OCI-LY1 (cell line): ENCODE data around the gene C22orf39.

Experiments used
- H2AFZ ChIP-seq: fragments of 200-600 bp; sonication (generic), shearing (Covaris generic); 2 replicates; pipeline ENCODE4 v1.6.0; 2014; ENCODE audit warnings: antibody characterized with exemption, mild to moderate bottlenecking, low read length
- H3F3A ChIP-seq: fragments of 200-600 bp; sonication (generic), shearing (Covaris generic); 2 replicates; pipeline ENCODE4 v1.6.0; 2014; ENCODE audit warnings: mild to moderate bottlenecking, antibody characterized with exemption, low read length, moderate library complexity; ENCODE audit not compliant: insufficient read depth
- H3K27ac ChIP-seq: fragments of 200-600 bp; sonication (generic); 2 replicates; pipeline ENCODE4 v1.5.1; 2014; ENCODE audit warnings: low read length, mixed run types, mild to moderate bottlenecking, low read depth; ENCODE audit not compliant: poor library complexity, severe bottlenecking
- H3K27me3 ChIP-seq: fragments of 200-600 bp; sonication (generic); 2 replicates; pipeline ENCODE4 v1.6.0; 2014; ENCODE audit warnings: antibody characterized with exemption, mild to moderate bottlenecking, low read length, moderate library complexity; ENCODE audit not compliant: insufficient read depth
- H3K36me3 ChIP-seq: fragments of 200-600 bp; sonication (generic); 2 replicates; pipeline ENCODE4 v1.6.1; 2014; ENCODE audit warnings: mild to moderate bottlenecking, antibody characterized with exemption, low read length, moderate library complexity, mixed read lengths; ENCODE audit not compliant: insufficient read depth
- H3K4me1 ChIP-seq: fragments of 200-600 bp; sonication (generic); 2 replicates; pipeline ENCODE4 v1.5.1; 2014; ENCODE audit warnings: mild to moderate bottlenecking, low read length, moderate library complexity; ENCODE audit not compliant: insufficient read depth, severe bottlenecking
- H3K4me2 ChIP-seq: fragments of 200-600 bp; sonication (generic), shearing (Covaris generic); 2 replicates; pipeline ENCODE4 v1.6.1; 2014; ENCODE audit warnings: low read length
- H3K4me3 ChIP-seq: fragments of 200-600 bp; sonication (generic); 2 replicates; pipeline ENCODE4 v1.5.1; 2014; ENCODE audit warnings: low read length, low read depth, mild to moderate bottlenecking, mixed read lengths; ENCODE audit not compliant: poor library complexity, severe bottlenecking
- H3K79me2 ChIP-seq: fragments of 200-600 bp; shearing (Covaris generic); 2 replicates; pipeline ENCODE4 v1.6.1; 2016; ENCODE audit warnings: mixed run types, low read length, mixed read lengths; ENCODE audit not compliant: insufficient read depth
- H3K9ac ChIP-seq: fragments of 200-600 bp; sonication (generic), shearing (Covaris generic); 2 replicates; pipeline ENCODE4 v1.6.1; 2014; ENCODE audit warnings: mild to moderate bottlenecking, low read length, mixed read lengths
- H3K9me2 ChIP-seq: fragments of 200-600 bp; sonication (generic), shearing (Covaris generic); 2 replicates; pipeline ENCODE4 v1.6.1; 2014; ENCODE audit warnings: low read depth, mild to moderate bottlenecking, low read length, mixed read lengths
- H3K9me3 ChIP-seq: fragments of 200-600 bp; shearing (Covaris generic); 2 replicates; pipeline ENCODE4 v1.6.1; 2014; ENCODE audit warnings: low read length, mixed read lengths
- H4K20me1 ChIP-seq: fragments of 200-600 bp; sonication (generic), shearing (Covaris generic); 2 replicates; pipeline ENCODE4 v1.6.0; 2016; ENCODE audit warnings: mild to moderate bottlenecking, low read length; ENCODE audit not compliant: insufficient read depth
- EZH2 ChIP-seq: fragments of 200-600 bp; sonication (generic), shearing (Covaris generic); IDR thresholded peaks from 2 replicates; pipeline ENCODE4 v1.8.0; 2017; ENCODE audit warnings: borderline replicate concordance, mixed run types, mild to moderate bottlenecking, antibody characterized with exemption, low read length, moderate library complexity, mixed read lengths
- TF ChIP-seq, protein P1 (sequence below): fragments of 200-600 bp; sonication (generic), shearing (Covaris generic); IDR thresholded peaks from 2 replicates; pipeline ENCODE4 v1.5.1; 2017; ENCODE audit warnings: mild to moderate bottlenecking, antibody characterized with exemption, low read length, moderate library complexity, mixed read lengths

Gene C22orf39

DNA sequence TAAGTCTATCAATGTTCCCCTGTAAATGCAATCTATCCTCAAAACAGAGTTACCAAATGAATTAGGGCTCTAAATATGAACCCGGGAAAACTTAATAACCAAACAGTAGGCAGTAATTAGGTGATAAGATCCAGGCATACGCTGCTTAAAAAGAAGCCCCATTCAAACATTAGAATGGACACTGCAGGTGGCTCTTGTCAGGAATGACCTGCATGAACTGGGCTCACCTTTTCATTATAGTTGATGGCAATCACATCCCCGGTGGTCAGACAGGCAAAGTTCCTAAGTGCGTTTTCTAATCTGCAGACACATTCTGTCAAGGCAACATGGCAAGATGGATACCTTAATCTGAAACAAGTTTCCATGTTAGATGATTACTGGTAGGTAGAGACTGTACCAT is 17.5 kb upstream of the C22orf39 start:
- no peak overlapping the region for H3K4me3 ChIP-seq
- no peaks in the 10 kb centered on the region for H3F3A ChIP-seq
- no peaks in the 10 kb centered on the region for H4K20me1 ChIP-seq
- no peaks in the 10 kb centered on the region for H3K27me3 ChIP-seq
- H3K4me2 ChIP-seq = no peak overlapping the region
- peaks cover 98% of the 10 kb centered on the region for H3K36me3 ChIP-seq
- no peaks in the 10 kb centered on the region for H3K9me2 ChIP-seq
- no peak overlapping the region for H3K9ac ChIP-seq
- H3K79me2 ChIP-seq = no peaks in the 10 kb centered on the region
- H3K27ac ChIP-seq = no peak overlapping the region
- no peak overlapping the region for H2AFZ ChIP-seq
- H3K9me3 ChIP-seq = no peaks in the 10 kb centered on the region
- no peak for TF ChIP-seq EZH2
- H3K4me1 ChIP-seq = no peaks in the 10 kb centered on the region

DNA sequence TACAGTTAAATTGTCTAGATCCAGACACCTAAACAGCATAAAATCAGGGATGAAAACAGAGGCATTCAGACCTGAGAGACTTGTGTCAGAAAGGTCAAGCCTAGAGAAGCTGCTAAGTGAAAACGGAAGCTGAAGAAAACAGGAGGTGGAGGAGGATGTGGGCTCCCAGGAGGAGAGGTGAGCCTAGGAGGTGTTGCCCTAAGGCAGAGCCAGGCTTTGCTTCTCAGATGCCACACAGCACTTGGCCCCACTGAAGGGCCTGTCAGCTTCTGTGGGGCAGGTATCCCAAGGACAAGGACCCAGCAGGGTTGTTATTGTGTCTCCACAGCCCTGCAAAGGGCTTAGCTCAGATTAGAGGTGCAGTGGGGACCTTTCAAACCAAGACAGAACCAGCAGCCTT is 17.0 kb upstream of the C22orf39 start:
- H3K9me2 ChIP-seq = no peaks in the 10 kb centered on the region
- H3K36me3 ChIP-seq = peaks cover 96% of the 10 kb centered on the region
- no peaks in the 10 kb centered on the region for H3F3A ChIP-seq
- no peaks in the 10 kb centered on the region for H4K20me1 ChIP-seq
- no peaks in the 10 kb centered on the region for H3K79me2 ChIP-seq
- H3K4me3 ChIP-seq = no peak overlapping the region
- no peaks in the 10 kb centered on the region for H3K9me3 ChIP-seq
- no peaks in the 10 kb centered on the region for H3K4me1 ChIP-seq
- TF ChIP-seq, protein P1, sequence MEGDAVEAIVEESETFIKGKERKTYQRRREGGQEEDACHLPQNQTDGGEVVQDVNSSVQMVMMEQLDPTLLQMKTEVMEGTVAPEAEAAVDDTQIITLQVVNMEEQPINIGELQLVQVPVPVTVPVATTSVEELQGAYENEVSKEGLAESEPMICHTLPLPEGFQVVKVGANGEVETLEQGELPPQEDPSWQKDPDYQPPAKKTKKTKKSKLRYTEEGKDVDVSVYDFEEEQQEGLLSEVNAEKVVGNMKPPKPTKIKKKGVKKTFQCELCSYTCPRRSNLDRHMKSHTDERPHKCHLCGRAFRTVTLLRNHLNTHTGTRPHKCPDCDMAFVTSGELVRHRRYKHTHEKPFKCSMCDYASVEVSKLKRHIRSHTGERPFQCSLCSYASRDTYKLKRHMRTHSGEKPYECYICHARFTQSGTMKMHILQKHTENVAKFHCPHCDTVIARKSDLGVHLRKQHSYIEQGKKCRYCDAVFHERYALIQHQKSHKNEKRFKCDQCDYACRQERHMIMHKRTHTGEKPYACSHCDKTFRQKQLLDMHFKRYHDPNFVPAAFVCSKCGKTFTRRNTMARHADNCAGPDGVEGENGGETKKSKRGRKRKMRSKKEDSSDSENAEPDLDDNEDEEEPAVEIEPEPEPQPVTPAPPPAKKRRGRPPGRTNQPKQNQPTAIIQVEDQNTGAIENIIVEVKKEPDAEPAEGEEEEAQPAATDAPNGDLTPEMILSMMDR = no peak
- TF ChIP-seq EZH2 = no peak
- no peak overlapping the region for H3K9ac ChIP-seq
- H3K4me2 ChIP-seq = no peak overlapping the region
- no peak overlapping the region for H3K27ac ChIP-seq
- H3K27me3 ChIP-seq = no peaks in the 10 kb centered on the region
- no peak overlapping the region for H2AFZ ChIP-seq

DNA sequence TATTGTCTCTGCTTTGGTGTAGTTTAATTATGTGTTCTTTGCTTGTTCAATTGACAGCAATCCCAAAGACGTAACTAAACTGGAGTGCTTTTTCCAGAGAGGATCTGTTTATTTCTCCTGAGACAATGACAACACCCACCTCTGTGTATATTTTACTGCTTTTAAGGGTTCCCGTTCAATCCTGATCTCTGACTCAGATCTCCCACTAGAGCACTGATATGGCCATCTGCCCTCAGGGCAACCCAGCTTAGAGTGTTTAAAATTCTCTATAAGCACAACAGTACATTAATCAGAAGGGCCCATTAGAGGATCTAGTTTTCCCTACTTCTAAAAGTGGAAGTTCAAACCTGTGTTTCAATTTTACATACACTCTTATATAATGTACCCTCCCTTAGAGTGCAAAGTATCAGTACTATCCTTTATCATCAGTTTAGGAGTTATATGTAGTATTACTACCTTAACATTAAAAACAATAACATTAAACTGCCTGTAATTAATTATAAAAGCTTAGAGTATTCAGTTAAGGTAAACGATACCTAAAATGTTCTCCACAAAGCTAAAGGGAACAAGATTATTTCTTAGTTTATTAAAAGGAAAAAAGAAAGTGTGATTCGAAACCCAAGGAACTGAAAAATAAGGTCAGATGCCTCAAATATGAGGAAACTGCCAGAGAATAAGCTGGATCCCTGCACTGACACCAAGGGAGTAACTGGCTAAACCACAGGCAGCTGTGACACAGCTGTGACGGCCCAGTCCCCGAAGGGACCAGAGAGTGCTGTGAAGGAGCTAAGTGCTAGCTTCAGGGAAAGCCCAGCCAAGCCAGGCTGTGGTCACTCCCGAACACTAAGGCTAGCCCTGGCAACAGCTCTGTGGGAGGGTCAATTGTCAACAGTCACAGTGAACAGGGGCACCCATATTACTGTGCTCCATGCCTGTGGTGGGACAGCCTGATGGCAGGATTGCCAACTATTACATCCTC is 16.3 kb upstream of the C22orf39 start:
- TF ChIP-seq, protein P1 = no peak
- TF ChIP-seq EZH2 = no peak
- H2AFZ ChIP-seq = no peak overlapping the region
- H3F3A ChIP-seq = no peaks in the 10 kb centered on the region
- H4K20me1 ChIP-seq = no peaks in the 10 kb centered on the region
- peaks cover 93% of the 10 kb centered on the region for H3K36me3 ChIP-seq
- no peaks in the 10 kb centered on the region for H3K9me3 ChIP-seq
- no peak overlapping the region for H3K4me2 ChIP-seq
- no peaks in the 10 kb centered on the region for H3K4me1 ChIP-seq
- no peak overlapping the region for H3K4me3 ChIP-seq
- H3K27ac ChIP-seq = no peak overlapping the region
- no peak overlapping the region for H3K9ac ChIP-seq
- no peaks in the 10 kb centered on the region for H3K27me3 ChIP-seq
- H3K9me2 ChIP-seq = no peaks in the 10 kb centered on the region
- H3K79me2 ChIP-seq = no peaks in the 10 kb centered on the region
